HG03558 (cell line): Measurements from ENCODE around the gene ETS1.

ENCODE experiments used
- ATAC-seq: cut with Tn5 transposase; IDR thresholded peaks from one replicate; pipeline ENCODE4 v1.9.1; 2021; ENCODE audit warnings: moderate number of reproducible peaks; ENCODE audit not compliant: unreplicated experiment; ENCODE audit errors: extremely low read depth

Gene ETS1

DNA sequence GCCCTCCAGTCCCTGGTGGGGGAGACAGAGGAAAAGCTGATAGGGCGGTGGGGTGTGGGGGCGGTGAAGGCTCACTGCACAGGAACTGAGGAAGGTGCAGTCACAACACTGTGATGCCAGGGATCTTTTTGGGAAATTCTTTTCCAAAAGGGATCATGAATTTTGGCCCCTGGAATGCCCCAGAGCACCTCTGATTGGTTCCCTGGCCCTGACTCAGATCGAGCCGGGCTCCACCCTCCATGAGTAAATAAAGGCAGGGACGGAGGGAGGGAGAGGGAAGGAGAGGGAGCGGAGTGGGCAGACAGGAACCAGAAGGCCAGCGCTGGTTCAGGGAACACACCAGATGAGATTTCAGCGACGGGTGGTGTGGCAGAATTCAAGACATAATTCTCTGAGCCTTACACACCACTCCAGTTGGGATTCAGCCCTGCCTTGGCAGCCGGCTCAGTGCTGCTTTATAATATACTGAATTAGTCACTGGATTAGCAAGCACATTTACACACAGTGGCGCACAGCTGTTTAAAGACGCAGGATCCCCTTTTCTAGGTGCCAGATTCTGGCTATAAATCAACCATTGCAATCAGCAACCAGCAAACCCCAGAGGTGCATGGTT, 80.3 kb downstream of the ETS1 start:
- no peak for ATAC-seq

DNA sequence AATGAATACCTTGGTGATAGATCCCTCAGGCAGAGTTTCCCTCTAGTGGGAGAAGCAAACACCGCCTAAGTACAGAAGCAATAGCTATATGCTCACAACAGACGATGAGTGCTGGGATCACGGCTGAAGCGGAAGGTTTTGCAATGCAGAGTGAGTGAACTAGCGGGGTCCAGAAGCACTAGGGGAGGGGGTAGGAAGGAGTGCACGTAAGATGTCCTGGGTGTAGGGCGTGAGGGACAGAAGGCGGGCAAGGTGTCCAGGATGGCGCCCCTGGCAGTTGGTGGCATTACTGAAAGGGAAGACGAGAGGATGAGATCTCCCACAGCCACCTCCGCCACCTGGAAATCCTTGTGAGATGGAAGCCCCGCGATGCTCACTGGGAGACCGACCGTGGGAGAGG, 81.0 kb downstream of the ETS1 start:
- no peak for ATAC-seq

DNA sequence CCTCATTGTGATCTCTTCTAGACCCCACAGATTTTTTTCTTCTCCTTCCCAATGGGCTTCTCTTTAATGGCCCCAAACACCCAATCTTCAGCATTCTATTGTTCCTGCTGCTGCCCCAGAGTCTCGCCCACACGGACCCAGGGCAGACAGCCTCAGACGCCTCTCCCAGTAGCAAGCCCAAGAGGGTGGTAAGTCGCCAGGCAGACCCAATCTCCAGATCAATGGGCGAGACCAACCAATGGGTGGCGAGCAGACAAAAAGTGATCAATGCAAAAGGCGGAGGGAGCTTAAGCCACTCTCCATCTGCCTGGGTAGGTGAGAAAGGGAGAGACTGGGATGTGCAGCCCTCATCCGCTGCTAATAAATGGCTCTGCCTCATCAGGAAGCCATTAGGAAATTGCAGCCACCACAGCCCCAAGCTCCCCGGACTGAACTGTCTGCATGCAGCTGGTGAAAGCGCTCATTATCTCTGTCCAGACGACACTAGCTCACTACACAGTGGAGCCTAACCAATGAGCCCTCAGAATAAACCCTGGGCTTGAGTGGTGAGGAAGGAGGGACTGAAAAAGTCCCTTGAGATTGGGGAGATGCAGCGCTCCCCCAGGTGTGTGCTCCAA, 81.8 kb downstream of the ETS1 start:
- ATAC-seq: no peak

DNA sequence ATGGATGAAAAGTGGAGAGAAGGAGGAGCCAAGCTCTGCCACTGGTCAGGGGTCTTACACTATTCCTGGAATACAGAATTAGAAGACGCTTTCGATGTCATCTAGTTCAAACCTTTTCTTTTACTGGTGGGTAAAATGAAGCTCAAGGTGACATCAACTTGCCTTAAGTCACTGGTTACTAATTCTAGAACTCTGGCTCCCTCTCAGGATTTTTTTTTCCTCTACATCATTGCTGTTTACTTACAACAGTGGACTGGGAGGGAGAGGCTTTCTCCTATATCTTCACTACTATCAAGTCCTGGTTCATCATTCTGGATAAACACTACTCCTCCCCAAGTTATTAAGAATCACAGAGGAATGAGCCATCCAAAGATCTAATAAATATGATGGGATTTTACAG, 82.9 kb downstream of the ETS1 start:
- ATAC-seq: no peak

DNA sequence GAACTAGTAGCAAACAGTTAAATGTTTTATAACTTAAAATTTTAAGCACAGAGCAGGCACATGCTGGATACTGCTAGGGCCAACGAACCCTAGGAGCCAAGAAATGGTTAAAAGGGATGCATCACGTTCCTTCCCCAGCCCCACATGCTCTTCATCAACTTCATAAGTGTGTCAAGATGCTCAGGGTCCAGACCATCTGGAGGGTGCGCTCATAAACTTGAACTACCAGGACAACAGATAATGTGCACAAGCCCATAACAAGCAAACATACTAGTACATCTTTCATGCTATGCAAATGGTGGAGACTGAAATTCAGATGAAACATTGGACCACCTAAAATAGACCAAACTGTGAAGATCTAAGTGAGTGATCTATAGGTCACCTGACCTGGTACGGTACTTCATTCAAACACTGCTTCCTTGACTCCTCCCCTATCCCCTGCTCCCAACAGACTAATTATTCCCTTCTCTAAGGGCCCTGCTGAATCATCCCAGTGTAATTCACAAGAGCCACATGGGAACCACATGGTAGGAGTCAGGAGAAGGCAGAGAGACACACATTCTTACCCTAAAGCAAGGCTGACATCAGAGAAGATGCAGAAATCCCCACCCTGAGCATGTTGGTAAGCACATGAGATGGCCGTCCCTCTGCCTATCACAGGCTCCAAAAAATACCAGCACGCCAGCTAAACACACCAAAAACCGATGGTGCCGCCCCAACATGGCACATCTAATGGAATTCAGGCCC, 83.9 kb downstream of the ETS1 start:
- no peak for ATAC-seq

DNA sequence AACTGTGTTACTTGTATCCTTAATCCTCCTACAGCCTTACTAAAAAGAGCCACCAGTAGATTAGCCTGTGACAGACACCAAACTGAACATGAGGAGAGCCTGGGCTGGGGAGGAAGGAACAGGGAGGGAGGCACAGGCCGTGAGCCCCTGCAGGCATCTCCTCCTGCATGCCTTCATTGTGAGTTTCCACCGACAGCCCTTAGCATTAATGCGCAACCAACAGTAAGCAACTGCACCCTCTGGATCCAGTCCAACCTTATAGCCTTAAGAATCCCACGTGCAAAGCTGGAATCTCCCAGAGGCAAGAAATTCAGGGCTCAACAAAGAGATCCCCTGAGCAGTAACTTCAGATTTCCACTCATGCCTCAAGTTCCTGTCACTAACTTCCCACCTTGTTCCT, 84.6 kb downstream of the ETS1 start:
- no peak for ATAC-seq

DNA sequence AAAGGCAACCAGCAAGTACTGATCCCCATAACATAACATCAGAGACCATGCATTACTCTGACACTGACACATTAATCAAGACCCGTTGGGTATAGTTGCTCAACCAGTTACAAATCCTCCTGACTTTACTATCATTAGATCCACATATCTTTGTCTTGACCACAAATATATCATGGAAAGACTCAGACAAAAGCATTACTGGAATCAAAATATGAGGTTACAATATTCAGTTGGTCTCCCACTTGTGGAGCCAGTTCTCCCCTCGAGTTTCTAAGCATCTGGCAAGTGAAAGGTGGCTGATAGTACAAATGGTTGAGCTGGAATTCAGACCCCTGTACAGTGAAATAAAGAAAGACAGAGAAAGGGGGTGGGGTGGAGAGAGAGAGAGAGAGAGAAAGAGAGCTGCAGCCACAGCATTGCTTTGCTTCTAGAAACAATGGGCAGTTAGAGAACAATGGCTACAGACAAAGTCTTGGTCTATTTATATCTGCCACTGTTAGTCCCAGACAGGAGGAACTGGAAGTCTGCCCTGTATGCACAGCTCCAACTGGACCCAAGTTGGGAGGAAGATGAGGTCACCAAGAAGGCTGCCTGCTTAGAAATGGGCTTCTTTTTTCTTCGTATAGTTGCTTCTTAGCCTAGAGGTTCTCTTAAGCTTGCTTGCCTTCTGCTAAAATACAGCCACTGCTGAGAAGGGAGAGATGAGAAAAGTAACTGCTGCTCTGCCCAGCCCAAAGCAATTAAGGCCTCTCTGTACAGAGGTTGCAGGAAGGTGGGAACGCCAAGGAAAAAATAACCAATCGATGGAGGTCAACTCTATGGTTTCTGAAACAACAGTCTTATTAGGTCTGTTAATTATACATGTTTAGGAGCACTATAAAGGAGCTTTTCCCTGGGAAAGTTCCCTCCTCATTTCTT, 85.5 kb downstream of the ETS1 start:
- no peak for ATAC-seq

DNA sequence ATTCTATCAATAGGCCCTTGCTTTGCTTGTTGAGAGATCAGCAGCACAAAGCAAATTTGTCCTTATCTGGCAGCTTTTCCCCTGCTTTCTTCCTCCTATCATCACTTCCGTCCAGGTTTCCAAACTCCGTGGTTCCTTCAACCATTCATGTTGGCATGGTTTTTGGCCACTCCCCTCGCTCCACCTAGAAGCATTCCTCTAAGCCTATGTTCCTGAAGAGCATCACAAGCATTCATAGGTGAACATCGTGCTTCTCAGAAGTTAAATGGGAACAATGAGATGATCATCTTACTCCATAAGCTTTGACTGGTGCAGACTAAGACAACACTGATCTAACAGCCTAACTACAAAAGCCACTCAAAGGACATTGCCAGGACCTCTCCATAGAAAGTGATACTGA, 86.3 kb downstream of the ETS1 start:
- ATAC-seq: no peak

DNA sequence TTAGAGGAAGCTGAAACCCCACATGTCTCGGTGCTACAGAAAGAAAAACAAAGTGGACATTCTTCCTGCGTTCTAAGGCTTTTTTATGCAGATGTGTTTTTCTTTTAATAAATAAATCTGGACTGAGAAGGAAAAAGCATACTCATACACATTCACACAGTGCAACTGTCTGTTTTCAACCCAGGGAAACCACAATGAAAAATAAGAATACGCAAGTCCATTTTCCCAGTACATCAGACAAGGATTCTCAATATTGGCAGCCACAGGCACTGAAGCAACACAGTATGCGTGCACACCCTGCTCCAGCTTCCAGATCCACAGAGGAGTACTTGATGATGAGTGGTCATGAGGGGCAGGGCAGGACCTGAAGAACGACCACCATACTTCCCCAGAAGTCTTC, 86.9 kb downstream of the ETS1 start:
- ATAC-seq: no peak

DNA sequence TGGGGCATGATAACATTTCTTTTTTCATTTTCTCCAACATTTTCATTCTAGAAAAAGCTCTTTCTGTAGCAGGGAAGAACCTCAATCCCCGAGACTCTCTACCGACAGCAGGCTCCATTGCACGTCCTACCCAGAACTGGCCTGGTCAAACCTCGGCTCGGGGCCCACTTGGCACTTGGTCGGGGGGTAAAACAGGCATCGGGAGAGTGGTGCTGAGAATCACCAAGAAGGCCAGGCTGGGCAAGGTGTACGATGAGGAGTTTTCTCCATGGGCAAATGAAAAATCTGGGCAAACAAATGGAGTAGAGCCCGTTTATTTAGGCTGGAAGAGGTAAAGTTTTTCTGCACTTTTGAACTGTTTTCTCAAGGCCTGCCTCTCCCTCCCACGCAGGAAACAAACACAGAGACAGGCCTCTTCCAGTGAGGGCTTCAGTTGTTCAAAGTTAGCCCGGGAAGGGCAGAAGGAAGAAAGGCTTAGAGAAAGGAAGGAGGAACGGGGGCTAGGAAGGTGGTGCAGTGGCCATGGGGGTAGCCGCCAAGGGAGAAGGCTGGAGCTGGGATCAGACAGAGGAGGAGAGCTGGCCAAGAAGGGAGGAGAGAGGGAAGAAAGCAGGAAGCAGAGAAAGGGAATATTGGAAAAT, 87.6 kb downstream of the ETS1 start:
- no peak for ATAC-seq

DNA sequence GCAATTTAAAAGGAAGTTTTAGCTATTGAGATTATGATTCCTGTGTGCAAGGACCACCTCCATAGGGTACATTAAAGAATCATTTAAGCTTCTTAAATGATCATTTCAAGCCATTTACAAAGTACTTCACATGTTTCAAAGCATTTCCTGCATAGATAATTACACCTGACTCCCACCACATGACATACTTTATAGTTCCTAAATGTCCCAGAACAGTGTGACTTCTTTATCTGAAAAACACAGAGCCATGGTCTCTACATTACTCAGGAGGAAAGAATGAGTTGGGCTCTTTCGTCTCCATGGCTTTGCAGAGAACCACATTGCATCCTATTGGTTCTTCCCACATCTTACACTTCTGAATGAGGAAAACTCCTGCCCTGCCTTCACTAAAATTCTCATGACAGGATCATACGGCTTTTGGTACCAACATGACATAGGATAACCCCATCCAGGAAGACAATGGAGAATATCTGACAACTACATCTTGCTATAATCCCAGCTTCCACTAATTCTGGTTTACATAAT, 88.6 kb downstream of the ETS1 start:
- ATAC-seq: no peak

DNA sequence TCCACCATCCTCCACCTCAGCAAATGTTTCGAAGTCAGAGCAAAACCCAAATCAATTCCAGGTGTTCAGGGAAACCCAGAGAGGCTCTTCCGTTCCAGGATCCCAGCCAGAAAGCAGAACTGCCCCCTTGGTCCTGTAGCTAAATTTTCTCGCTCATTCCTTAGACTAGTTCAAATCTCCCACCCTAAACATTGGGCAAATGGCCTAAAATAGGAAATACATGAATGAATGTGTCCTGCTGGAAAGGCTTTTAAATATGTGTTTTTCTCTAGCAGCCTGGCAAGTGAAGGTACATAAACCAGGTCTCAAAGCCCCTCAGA, 89.6 kb downstream of the ETS1 start:
- no peak for ATAC-seq

DNA sequence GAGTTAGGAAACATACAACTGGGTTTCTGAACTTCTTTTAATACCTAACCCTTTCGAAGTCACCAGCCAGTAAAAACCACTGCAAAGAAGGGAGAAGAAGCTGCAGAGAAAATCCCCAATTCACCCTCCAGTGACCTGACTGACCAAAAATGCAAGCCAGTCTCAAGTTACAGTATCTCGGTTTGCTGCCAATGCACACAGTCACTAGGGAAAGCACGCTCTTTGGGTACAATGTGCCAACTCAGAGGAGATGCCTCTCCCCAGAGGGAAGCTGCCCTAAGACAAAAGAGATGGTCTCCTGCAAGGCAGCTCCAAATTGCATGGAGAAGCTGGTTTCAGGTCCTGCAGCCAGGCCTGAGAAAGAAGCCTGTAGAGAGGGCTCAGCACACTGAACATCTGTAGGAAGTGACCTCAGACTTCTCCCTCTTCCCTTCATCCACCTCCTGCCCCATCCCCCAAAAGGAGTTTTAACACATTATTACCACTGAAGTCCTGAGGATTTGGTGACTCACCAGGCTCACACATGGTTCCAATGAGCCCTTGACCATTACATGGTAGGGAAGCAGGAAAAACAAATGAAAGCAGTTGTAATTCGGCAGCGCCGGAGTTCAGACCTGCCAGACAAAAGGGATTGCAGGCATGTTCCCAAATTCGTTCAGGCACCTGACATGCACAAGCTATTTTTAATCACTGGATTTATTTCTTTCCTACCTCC, 90.1 kb downstream of the ETS1 start:
- peak; percentile 52 for ATAC-seq

DNA sequence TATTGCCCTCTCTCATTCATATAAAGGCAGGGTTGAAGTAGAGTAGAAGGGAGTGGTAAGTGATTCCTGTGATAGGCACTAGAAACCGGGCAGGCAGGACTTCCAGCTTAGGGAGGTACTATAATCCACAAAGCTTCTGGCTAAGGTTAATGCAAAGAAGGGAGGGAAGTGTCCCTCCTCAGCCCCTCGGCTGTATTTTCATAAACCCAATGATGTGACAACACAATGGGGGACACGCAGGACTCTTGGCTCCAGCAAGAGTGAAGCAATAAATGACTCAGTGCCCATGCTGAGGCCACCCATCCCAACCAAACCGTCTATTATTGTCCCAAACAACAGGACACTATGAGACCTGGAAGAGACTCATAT, 90.7 kb downstream of the ETS1 start:
- no peak for ATAC-seq

DNA sequence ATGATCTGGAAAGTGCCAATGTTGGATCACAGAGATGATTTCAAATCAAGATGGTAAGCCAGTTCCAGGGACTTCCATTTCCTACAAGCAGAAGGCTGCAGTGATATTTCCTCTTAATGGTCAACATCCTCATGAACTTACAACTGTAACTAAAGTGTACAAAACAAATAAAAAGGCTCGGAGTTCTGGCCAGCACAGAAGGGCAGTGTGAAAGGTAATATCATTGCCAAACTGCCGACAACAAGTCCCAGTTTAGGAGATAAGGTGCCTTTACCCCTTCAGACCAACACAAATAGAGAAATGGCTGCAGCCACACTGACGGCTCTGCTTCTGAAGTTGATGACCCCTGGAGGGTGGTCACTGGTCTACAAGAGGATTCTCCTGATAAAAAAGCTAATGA, 91.1 kb downstream of the ETS1 start:
- ATAC-seq: no peak

DNA sequence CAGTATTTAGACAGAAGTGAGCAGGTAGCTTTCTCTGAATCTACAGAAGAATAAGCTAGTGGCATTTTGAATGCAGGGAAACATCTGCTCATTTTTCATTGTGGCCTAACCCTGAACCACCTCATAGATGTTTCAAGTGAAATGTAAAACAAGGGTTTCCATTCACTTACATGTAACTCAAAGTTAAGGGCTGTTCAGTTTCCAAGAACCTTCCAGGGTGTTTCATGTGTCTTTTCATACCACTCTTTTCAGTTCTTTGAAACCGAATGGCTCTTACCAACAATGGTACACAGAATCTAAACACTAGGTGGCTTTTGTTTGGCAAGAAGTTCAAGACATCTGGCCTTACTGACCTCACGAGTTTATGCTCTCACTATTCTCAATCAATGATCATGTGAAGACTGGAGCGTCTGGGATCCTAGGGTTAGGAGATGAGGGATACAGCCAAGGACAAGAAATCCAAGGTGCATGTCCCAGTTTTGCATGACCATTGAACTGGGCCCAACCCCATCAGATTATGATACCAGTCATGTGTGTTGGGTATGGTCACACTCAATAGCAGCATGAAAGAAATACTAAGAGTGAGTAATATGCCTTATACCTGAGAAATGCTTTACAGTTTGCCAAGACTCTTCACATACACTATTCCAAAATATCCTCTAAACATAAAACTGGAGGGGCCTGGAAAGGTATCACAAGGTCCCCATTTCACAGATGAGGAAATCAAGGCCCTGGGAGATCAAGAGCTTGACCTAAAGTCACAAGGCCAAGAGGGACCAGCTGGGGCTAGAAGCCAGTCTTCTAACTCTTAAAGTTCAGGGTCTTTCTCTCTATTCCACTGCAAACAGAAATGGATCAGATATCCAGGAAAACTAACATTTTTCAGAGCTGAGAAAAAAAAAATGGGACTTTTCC, 92.7 kb downstream of the ETS1 start:
- ATAC-seq: no peak

DNA sequence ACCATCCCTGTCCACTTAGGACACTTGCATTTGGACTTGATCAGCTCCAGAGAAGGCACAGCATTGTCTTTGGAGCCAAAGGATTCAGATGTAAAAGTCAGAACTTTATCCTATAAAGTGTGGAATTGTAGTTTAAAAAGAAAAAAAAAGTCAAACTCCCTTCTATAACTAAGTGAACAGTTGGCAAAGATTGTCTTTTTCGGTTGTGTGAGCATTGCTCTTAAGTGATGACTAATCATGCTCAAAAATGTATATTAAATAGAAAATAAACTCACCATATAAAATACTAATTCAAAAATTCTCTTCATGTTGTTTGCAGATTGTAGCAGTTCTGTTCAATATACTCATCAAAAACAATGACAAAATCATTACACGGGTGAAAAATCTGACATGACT, 93.8 kb downstream of the ETS1 start:
- no peak for ATAC-seq

DNA sequence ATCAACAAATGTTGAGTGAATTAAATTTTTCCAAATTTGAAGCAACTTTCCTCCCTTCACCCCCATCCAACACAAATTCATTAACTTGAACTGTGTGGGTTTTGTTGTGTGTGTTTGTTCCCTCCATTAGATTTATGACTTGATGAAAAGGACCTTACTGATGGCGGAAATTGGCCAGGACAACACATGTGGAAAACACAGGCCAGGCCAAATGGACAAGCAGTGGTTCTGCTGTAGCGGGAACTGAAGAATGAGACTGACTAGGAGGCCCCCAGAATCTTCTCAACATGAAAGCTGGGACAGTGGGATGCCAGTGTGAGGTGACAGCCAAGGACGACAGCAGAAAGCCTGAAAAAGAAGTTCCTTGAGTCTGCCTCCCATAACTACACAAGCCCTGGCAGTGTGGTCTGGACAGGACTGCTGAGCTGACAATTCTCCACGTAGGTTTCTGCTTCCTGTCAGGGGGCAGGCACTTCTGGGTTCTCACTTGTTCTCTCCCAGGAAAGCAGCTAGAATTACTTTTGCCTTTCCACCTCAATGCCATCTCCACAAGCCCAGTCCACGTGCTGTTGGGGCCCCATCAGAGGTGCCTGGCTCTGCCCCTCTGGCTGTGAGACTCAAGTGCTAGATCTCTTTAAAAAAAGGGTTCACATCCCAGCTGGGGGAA, 94.3 kb downstream of the ETS1 start:
- ATAC-seq: no peak
